GM21515 (cell line): Measurements from ENCODE around the gene PDZD11.
"Not testable (repeated sequence)": the region's sequence is repeated elsewhere in the genome, so short reads cannot be mapped to it uniquely, and the experiment has no call there.

Experiments
- ATAC-seq: cut with Tn5 transposase; IDR thresholded peaks from one replicate; pipeline ENCODE4 v1.9.1; 2021; ENCODE audit not compliant: unreplicated experiment

Gene PDZD11

GRCh38 chrX:70257423-70258288 is 32.1 kb downstream of the PDZD11 start:
- ATAC-seq, result no peak

DNA sequence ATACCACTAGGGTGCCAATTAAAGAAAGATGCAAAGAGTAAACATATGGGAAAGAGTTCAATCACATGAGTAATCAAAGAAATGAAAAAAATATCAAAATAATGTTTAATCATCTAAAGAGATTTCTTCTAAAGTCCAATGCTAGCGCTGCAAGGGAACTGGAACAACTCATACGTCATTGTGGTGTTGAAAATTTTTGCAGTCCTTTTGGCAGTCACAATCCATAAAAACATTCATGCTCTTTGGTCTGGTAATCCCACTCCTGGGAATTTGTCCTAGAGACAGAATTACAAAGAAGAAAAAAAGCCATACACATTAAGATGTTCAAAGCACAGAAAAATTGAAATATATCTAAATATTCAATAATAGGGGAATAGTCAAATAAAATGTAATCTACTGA is 34.3 kb downstream of the PDZD11 start:
- ATAC-seq, result no peak

DNA sequence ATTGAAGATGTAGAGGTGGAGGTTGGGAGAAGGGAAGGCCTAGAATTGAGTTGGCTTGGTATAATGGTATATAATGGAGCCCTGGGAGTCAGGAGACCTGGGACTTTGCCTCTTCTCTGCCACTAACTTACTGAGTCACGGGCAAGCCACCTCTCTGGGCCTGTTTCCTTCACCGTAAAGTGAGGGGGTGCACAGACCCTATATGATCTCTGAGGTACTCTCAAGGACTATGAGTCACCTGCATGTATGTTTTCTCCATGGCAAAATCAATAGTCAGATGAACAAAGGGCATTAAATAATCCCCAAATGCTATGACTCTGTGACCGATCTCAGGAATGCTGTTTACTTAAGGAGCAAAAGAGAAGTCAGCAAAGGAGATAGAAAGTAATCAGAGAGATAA is 34.8 kb downstream of the PDZD11 start:
- no peak for ATAC-seq

DNA sequence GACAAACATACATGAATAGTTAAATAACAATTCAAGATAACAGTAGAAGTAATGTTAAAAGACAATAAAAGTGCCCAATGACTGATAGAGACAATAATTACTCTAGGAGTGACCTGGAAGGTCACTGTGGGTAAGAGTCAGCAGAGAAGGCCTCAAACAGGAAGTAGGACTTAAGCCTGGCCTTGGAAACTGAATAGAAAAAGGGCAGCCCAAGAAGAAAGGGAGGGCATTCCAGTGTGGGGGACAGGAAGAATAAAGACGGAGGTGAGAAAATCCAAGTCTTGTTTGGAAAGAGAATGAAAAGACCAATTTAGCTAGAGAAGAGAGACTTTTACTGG is 35.7 kb downstream of the PDZD11 start:
- ATAC-seq, result no peak

- ATAC-seq, result no peak
These were observed 36.2 kb downstream of the PDZD11 start for GRCh38 chrX:70253377-70254062.

GRCh38 chrX:70252491-70252890 is 37.2 kb downstream of the PDZD11 start:
- no peak for ATAC-seq

- ATAC-seq, result no peak
These were observed 42.5 kb downstream of the PDZD11 start for GRCh38 chrX:70247252-70247651.

DNA sequence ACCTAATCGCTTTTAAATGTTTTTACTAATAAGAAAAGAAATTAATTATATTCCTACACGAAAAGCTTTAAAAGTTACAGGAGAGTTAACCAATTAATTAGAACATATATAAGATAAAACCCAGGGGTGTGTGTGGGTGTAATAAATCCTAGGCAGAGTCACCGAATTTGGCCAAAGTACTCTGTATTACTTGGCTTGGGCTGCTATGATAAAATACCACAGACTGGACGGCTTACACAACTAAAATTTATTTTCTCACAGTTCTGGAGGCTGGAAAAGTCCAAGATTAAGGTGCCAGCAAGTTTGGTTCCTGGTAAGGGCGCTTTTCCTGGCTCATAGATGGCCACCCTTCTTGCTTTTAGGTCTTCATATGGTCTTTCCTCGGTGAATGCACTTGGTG is 44.8 kb downstream of the PDZD11 start:
- ATAC-seq, result no peak

- ATAC-seq, result not testable (repeated sequence)
These were observed 46.1 kb downstream of the PDZD11 start for GRCh38 chrX:70243601-70244000.

- no peak for ATAC-seq
These were observed 48.2 kb downstream of the PDZD11 start for GRCh38 chrX:70241501-70241900.

DNA sequence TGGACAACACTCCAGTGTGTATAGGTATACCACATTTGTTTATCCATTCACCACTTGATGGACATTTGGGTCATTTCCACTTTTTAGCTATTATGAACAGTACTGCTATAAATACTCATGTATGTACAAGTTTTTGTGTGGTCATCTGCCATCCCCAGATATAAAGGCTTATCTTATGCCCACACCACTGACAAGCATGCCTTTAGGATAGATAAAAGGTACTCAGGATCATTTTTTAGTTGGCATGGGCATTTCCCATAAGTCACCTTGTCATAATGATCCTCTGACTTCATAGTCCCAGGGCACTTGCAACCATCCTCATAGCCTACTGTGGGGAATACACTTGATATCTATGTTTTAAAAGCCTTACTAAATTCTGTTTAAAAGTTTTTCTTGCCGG is 49.0 kb downstream of the PDZD11 start:
- no peak for ATAC-seq
